Measurements from ENCODE around the gene FLRT2. TPM values are rescaled to one million over a fixed set of nuclear protein-coding genes. Genes with fewer than 3 reads are reported as not detected.

The FLRT2 gene
- total and polyA plus RNA-seq, 2 experiments from 2014 or later: 5.2 to 5.8 TPM

DNA sequence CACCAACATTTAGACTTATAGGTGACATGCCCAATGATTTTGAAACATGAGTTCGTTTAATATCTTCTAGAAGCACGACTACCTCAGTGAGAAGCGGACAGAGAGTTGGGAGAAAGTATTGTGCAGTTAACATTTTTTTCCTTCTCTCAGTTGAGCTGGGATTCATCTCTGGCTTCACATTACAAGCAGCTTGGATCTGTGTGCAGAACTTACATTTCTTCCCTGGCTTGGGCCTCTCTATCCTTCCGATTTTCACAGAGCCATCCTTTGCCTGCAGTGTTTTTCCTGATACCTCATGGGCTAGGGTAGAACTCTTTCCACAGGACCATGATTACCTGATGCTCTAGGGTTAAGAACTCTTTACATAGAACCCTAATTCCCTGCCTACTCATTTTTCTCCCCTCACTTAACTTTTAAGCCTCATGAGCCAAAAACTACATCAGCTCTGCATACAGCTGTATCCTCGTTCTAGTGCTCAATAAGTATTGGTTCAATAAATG, 86.5 kb downstream of the FLRT2 start:
- TF ChIP-seq, protein P1, sequence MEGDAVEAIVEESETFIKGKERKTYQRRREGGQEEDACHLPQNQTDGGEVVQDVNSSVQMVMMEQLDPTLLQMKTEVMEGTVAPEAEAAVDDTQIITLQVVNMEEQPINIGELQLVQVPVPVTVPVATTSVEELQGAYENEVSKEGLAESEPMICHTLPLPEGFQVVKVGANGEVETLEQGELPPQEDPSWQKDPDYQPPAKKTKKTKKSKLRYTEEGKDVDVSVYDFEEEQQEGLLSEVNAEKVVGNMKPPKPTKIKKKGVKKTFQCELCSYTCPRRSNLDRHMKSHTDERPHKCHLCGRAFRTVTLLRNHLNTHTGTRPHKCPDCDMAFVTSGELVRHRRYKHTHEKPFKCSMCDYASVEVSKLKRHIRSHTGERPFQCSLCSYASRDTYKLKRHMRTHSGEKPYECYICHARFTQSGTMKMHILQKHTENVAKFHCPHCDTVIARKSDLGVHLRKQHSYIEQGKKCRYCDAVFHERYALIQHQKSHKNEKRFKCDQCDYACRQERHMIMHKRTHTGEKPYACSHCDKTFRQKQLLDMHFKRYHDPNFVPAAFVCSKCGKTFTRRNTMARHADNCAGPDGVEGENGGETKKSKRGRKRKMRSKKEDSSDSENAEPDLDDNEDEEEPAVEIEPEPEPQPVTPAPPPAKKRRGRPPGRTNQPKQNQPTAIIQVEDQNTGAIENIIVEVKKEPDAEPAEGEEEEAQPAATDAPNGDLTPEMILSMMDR (IDR thresholded peaks at IDR 0.05; ENCODE audit: low read depth, low read length): no peak
- Histone ChIP-seq H3K4me3 (no peak overlapping the region), H3K27ac (no peak overlapping the region), H3K36me3 (no peaks in the 10 kb centered on the region), H3K27me3 (no peaks in the 10 kb centered on the region), H3K4me1 (ENCODE audit: low read depth) (peaks cover 13% of the 10 kb centered on the region), H3K9me3 (ENCODE audit: low read depth) (no peaks in the 10 kb centered on the region)
- no peak for DNase-seq (ENCODE audit: low read depth in 1 of 2, low spot score in 1 of 2)

DNA sequence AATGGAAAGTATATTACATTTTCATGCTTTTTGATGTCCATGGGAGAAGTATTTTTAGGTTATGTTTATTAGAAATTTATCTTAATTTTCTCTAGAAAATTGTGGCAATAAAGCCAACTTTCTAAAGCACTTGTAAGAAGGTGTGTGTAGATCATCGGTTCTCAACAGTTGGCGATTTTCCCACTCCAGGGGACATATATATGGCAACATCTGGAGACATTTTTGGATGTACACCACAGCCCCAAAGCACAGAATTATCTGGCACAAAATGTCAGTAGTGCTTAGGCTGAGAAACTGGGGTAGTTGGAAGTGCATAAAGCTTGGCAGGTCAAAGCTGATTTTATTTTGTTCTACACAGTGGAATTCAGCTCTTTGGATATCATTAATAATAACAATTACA, 86.9 kb downstream of the FLRT2 start:
- TF ChIP-seq, protein P1 (IDR thresholded peaks at IDR 0.05; ENCODE audit: low read depth, low read length): no peak
- no peaks in the 10 kb centered on the region for H3K27me3 ChIP-seq

DNA sequence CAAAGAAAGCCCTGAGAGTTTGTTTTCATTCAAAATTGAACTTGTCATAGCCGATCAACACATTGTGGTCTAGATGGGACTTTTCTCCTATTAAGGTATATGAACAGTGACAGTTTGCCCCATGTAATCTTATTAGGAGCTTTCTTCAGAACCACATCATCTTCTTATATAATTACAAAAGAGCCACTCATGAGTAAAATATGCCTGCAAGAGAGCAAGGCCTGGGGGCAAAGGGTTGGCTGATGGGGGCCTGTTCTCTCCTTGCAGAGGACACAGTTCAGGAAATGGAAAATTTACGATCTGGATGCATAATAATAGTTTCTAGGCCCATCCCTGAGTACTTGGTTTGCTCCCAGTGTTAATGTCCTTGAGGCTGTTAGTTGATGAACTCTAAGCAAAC, 87.8 kb downstream of the FLRT2 start:
- H3K9me3 ChIP-seq (ENCODE audit: low read depth): no peaks in the 10 kb centered on the region

More for the DNA sequence above, 86.9 kb downstream of the FLRT2 start:
- H3K4me1 ChIP-seq (ENCODE audit: low read depth): peaks cover 13% of the 10 kb centered on the region
- no peaks in the 10 kb centered on the region for H3K9me3 ChIP-seq (ENCODE audit: low read depth)
- H3K27ac ChIP-seq: no peak overlapping the region
- no peaks in the 10 kb centered on the region for H3K36me3 ChIP-seq
- DNase-seq (ENCODE audit: low read depth in 1 of 2, low spot score in 1 of 2): no peak
- no peak overlapping the region for H3K4me3 ChIP-seq

GRCh38 chr14:85618390-85618789, 88.4 kb downstream of the FLRT2 start:
- H3K4me1 ChIP-seq (ENCODE audit: low read depth): peaks cover 13% of the 10 kb centered on the region
- H3K9me3 ChIP-seq (ENCODE audit: low read depth): no peaks in the 10 kb centered on the region
- TF ChIP-seq, protein P1 (IDR thresholded peaks at IDR 0.05; ENCODE audit: low read depth, low read length): no peak
- H3K4me3 ChIP-seq: no peak overlapping the region
- H3K27me3 ChIP-seq: no peaks in the 10 kb centered on the region
- H3K36me3 ChIP-seq: no peaks in the 10 kb centered on the region
- no peak for DNase-seq (ENCODE audit: low read depth in 1 of 2, low spot score in 1 of 2)
- no peak overlapping the region for H3K27ac ChIP-seq

More for the DNA sequence above, 87.8 kb downstream of the FLRT2 start:
- H3K4me3 ChIP-seq: no peak overlapping the region
- H3K27me3 ChIP-seq: no peaks in the 10 kb centered on the region
- DNase-seq (ENCODE audit: low read depth in 1 of 2, low spot score in 1 of 2): no peak
- H3K27ac ChIP-seq: no peak overlapping the region
- H3K36me3 ChIP-seq: no peaks in the 10 kb centered on the region
- TF ChIP-seq, protein P1 (IDR thresholded peaks at IDR 0.05; ENCODE audit: low read depth, low read length): no peak
- peaks cover 13% of the 10 kb centered on the region for H3K4me1 ChIP-seq (ENCODE audit: low read depth)

DNA sequence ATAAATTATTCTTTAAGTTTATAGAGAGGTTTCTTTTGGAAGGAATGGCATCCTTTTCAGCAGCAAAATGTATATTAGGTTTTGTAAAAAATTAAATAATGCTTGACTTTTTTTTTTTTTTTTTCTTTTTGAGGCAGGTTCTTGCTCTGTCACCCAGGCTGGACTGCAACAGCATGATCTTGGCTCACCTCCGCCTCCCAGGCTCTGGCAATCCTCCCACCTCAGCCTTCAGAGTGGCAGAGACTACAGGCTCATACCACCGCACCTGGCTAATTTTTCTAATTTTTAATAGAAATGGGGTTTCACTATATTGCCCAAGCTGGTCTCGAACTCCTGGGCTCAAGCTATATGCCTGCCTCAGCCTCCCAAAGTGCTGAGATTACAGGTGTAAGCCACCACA, 89.0 kb downstream of the FLRT2 start:
- TF ChIP-seq, protein P1 (IDR thresholded peaks at IDR 0.05; ENCODE audit: low read depth, low read length): no peak
- no peaks in the 10 kb centered on the region for H3K36me3 ChIP-seq
- H3K27ac ChIP-seq: no peak overlapping the region
- H3K27me3 ChIP-seq: no peaks in the 10 kb centered on the region
- H3K4me1 ChIP-seq (ENCODE audit: low read depth): peaks cover 13% of the 10 kb centered on the region
- H3K4me3 ChIP-seq: no peak overlapping the region
- H3K9me3 ChIP-seq (ENCODE audit: low read depth): no peaks in the 10 kb centered on the region
- no peak for DNase-seq (ENCODE audit: low read depth in 1 of 2, low spot score in 1 of 2)

Data from cardiac muscle cell (in vitro differentiated cells and primary cell).